ENCODE measurements around the gene MATCAP1.

The MATCAP1 gene

DNA sequence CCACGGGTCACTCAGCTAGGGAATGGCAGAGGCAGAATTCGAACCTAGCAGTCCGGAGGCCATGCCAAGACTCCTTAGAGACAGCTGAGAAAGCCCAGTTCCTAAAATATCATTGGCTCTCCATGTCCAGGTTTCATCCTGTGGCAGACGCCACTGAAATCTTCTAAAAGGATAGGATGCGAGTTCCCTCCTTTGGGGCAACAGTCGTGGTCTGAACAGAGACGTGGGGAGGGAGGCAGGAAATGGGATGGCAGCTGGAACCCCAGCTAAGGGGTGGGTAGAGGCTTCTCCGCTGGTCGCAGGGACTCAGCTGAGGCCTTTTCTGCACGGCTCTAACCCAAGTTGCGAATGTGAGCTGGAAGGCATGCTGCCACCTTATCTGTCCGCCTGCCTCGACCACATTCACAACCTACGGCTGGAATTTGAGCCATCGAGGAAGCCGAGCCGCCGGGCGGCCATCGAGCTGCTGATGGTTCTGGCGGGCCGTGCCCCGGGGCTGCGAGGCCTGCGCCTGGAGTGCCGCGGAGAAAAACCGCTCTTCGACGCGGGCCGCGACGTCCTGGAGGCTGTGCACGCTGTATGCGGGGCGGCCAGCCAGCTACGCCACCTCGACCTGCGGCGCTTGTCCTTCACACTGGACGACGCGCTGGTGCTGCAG is 21.1 kb downstream of the MATCAP1 start:
- TF ChIP-seq, protein P1, sequence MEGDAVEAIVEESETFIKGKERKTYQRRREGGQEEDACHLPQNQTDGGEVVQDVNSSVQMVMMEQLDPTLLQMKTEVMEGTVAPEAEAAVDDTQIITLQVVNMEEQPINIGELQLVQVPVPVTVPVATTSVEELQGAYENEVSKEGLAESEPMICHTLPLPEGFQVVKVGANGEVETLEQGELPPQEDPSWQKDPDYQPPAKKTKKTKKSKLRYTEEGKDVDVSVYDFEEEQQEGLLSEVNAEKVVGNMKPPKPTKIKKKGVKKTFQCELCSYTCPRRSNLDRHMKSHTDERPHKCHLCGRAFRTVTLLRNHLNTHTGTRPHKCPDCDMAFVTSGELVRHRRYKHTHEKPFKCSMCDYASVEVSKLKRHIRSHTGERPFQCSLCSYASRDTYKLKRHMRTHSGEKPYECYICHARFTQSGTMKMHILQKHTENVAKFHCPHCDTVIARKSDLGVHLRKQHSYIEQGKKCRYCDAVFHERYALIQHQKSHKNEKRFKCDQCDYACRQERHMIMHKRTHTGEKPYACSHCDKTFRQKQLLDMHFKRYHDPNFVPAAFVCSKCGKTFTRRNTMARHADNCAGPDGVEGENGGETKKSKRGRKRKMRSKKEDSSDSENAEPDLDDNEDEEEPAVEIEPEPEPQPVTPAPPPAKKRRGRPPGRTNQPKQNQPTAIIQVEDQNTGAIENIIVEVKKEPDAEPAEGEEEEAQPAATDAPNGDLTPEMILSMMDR (IDR thresholded peaks at IDR 0.05; ENCODE audit: low read depth, low read length, missing control alignments) = no peak
- DNase-seq (ENCODE audit: extremely low read depth, low read depth) = no peak

DNA sequence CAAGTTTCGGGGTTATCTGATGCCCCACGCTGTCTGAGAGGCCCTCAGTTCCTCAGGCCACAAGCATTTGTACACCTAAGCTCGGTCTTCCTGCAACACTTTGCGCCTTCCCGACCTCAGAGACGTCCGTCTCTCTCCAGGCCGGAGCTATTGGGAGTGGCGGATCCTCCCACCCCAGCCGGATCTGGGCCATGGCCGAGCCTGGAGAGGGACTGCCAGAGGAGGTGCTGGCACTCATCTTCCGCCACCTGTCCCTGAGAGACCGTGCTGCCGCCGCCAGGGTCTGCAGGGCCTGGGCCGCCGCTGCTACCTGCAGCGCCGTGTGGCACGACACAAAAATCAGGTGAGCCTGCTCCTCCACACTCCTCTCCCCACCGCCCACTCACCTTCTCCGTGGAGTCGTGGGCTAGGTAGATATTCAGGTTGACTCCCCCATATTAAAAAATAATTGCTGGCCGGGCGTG is 22.1 kb downstream of the MATCAP1 start:
- peak overlapping the region; percentile 79; the same call in 1 of the 2 replicates for H3K4me3 ChIP-seq (replicated peaks; ENCODE audit: low read depth, low read length)
- no peak for DNase-seq (ENCODE audit: extremely low read depth, low read depth)
- TF ChIP-seq, protein P1 (IDR thresholded peaks at IDR 0.05; ENCODE audit: low read depth, low read length, missing control alignments) = no peak

More for the DNA sequence above, 21.1 kb downstream of the MATCAP1 start:
- no peak overlapping the region for H3K4me3 ChIP-seq (replicated peaks; ENCODE audit: low read depth, low read length)

DNA sequence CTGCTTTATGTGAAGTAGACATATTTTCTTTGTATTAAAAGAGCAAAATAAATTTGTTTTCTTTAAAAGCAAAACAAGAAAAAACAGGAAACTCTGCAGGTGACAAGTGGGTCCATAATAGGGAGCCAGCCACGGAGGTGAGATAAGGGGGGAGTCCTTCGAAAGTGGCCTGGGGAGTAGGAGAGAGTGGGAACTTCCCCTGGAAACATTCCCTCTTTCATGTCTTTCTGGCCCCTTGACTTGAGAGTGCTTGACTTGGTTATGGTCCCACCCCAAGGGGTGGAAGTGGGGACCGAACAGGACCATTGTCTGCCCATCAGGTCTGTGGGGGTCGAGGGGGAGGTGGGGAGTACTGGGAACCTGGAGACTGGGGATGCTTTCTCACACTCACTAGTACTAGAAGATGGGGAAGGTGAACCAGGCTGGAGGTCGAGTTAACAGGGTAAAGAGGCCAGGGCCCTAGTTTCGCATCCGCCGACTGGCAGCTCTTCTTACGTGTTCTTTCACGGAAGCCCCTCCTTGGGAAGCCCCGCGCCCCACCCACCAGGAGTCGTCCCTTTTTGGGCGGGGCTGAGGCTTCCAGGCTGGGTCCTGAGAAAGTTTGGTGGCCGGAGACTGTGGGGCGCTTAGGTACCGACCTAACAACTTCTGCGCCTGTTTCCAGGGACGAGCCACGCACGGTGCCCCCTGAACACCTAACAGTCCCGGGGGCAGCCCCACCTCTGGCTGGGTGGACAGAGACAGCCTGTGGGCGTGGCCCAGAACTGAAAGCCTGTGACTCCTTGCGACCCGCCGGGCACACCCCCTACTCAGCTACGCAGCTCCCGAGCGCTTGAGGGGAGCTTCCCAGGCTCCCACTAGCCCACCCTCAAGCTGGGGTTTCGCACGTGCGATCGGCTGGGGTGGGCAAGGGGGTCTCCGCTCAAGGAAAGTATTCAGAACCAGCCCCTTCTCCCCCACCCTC is 24.8 kb downstream of the MATCAP1 start:
- DNase-seq (ENCODE audit: extremely low read depth, low read depth) = no peak
- TF ChIP-seq, protein P1 (IDR thresholded peaks at IDR 0.05; ENCODE audit: low read depth, low read length, missing control alignments) = no peak
- peak overlapping the region; percentile 79 for H3K4me3 ChIP-seq (replicated peaks; ENCODE audit: low read depth, low read length)

DNA sequence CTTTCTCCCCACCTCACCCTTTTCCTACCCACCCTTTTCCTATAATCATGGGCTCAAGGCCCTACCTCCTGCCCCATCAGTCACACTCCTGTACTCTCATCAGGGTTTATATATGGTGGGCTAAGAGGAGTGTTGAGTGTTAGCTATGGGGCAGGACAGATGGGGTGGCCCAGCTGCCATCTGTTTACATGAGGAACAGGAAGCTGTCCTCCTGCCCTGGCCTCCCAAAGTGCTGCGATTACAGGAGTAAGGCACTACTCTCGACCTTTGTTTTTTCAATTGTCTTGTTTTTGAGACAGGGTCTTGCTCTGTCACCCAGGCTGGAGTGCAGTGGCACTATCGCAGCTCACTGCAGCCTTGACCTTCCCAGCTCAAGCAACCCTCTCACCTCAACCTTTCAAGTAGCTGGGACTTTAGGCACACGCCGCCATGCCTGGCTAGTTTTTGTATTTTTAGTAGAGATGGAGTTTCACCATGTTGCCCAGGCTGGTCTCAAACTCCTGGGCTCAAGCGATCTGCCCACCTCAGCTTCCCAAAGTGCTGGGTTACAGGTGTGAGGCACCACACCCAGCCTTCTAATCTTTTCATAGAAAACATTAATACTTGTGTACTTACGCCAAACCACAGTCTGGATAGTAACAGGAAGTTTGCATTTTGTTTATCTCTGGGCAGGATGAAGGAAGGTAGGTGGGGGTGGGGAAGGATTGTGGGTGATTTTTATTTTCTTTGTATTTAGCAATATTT is 25.7 kb downstream of the MATCAP1 start:
- H3K4me3 ChIP-seq (replicated peaks; ENCODE audit: low read depth, low read length) = no peak overlapping the region
- TF ChIP-seq, protein P1 (IDR thresholded peaks at IDR 0.05; ENCODE audit: low read depth, low read length, missing control alignments) = no peak
- DNase-seq (ENCODE audit: extremely low read depth, low read depth) = no peak

DNA sequence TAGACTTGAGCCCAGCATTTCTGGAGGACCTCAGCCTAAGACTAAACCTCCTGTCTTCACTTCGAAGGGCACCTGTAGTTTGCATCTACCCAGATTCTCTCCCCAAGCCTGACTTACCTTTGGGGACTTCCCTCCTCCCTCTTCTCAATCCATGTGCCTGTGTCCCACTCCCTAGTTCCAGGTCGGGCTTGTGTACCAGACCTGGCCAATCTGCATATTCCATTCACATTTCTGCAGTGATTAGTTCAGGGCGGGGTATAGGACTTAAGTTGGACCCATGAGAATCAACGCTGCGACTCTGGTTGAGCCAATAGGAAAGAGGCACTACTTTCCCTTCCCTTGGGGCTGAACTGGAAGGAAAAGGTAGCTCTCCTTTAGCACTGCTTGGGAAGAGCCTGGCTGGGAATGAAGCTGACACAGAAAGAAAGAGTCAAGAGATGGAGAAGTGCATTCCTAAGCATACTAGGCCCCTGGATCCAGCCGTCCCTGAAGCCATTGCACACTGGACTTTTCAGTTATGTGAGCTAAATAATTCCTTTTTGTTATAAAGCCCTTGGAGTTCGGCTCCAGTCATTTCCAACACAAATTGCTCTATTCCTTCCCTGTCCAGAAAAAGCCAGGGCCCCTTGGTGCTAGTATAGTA is 26.5 kb downstream of the MATCAP1 start:
- no peak overlapping the region for H3K4me3 ChIP-seq (replicated peaks; ENCODE audit: low read depth, low read length)
- no peak for DNase-seq (ENCODE audit: extremely low read depth, low read depth)
- TF ChIP-seq, protein P1 (IDR thresholded peaks at IDR 0.05; ENCODE audit: low read depth, low read length, missing control alignments) = no peak
